Cerebellar cortex (tissue), 1 donor: ENCODE results near the gene PRMT7.

Experiments used
- DNase-seq: peaks from one replicate; pipeline ENCODE4 v3.0.0-alpha.2; 2015; ENCODE audit warnings: low spot score

PRMT7 gene

DNA sequence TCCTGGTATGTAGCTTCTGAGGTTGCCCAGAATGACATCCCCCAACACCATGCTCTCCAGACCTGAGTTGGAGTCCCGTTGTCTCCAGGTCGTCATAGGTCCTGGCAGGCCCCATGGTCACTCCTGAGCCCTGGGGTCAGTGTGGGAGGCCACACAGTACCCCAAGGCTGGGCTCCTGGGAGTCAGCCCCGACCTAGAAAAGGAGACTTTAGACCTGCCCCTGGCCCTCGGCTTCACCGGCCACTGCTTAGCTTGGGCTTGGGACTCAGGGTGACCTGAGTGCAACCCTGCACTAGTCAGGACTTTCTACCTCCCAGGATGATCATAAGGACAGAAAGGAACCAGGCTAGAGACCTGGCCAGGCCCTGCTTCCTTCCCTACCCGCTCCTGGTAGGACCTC, 65.8 kb downstream of the PRMT7 start:
- no peak for DNase-seq

GRCh38 chr16:68377221-68377620, 66.4 kb downstream of the PRMT7 start:
- DNase-seq = no peak

DNA sequence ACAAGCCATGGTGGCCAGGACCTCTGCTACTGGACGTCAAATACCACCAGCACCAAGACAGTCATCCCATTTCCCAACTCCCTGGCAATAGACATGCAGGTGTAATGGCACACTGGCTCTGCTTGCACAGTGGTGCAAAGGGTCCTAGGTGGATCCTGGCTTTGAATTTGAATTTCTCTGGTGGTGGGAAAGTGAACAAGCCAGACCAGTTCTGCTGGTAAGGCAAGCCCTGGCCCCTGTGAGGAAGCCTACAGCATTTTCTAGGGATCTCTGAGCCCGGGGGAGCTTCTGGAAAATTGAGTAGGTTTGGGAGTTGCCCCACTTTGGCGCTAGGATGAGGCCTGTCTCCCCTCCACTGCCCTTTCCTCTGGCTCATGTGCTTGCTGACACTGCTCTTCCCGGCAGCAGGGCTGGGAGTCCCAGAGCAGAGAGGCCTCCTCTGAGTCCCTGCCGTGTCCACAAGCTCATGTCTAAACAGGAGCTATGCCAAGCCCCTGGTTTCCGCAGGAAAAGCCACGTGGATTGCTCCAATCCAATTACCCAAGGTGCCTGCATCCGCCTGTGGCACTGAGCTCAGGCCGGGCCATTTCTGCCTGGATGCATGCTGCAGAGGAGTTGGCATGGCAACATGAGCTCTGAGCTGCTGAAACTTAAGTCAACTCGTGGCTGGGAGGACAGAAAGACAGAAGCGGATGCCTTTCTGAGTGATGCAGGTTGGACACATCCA, 67.0 kb downstream of the PRMT7 start:
- peak; percentile 89 for DNase-seq

DNA sequence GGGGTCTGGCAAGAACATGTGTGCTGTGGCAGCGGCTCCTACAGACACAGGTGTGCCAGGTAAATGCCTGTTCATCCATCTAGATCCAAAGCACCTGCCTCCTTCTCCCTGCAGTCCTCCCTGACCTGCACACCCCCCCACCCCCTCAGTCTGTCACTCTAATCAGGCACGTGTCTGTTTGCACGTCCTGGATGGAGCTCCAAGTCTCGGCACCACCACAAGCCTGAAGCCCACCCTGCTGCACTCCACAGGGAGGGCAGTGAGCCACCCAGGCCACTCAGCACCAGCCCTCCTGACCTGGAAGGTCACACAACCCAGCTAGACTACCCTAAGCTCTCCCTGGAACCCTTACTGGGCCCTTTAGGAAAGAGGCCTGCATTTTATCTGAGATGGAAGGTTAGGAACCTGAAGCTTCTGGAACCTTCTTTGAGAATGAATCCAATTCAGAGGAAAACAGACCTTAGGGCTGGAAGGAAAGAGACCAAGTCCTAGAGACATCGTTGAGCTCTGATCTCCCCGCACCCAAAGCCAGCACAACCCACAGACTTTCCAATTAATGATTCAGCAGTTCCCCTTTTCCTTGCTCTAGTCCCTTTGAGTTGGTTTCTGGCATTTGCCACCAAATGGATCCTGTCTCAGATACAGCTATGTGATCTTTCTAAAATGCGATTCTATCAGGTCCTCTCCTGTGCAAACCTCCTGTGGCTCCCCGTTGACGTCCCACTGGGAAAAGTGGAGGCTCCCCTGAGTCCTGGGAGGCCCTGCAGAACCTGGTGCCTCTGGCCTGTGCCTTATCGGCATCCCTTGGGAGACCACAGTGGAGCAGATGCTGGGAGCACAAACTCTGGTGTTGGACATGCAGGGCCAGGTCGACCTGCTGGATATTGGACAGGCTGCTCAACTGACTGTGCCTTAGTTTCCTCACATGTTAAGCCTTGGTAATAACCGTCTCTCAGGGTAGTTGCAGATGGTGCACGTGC, 67.9 kb downstream of the PRMT7 start:
- no peak for DNase-seq

DNA sequence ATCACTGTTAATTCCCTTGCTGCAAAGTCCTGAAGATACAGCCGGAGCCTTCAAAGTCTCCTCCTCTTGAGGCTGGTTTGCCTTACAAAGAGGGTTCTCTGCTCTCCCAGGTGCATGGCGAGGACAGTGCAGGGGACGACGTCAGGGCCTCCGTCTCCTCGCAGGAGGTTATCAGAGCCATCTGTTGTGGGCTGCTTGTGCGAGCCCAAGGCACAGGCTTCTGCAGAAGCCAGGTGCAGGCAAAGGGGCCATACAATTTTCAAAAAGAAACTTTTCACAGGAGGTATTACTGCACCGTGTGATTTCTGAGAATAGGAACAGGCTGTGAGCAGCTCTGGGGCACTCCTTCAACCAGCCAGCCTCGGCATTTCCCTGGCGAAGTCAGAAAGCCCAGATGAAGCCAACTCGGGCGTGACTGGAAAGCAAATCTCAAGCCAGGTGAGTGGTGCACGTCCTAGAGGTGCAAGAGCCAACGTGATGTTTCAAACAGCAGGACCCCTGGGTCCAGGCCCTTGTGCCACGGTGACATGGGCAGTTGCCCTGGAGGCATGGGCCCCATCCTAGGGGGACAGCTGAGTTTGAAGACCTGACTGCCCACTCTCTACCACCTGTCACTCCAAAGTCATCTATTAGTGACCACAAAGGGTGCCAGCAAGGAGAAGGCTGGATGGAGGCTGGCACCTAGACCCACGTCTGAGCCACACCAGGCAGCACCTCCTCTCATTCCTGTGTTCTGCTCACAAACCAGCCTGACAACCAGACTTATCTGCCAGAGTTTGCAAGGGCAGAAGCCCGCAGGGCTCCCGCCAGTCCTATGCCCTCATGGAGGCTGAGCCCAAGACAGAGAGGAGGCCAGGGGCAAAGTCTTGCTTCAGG, 68.9 kb downstream of the PRMT7 start:
- peak; percentile 73 for DNase-seq

- no peak for DNase-seq
Measured at GRCh38 chr16:68380348-68380670, 69.5 kb downstream of the PRMT7 start.

DNA sequence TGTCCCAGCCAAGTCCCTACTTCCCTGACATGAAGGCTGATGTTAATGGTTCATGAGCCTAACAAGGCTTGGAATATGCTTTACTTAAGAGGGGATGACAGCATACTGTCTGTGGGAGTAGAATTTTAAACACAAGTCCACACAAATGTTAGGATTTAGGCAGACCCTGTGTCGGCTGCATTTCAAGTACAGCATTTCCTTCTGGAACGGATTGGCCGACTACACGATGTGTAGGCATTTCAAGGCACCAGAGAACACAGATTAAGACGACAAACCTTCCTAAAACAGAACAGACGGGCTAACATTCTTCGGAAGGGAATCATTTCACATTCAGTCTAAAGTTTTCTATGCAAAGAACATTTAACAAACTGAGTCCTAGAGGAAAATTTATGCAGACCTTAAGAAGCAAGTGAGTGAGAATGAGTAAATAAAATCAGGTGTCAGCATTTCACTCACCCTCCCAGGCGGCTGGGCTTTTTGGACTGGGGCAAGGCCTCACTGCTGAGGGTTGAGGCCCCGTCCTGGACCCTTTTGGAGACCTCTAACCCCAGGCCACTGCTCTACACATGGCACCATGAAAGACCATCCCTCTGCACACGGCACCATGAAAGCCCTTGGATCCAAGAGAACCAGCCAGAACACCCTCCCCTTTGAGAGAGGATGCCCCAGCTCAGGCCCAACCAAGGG, 70.0 kb downstream of the PRMT7 start:
- no peak for DNase-seq

- DNase-seq = no peak
Measured at GRCh38 chr16:68381363-68381724, 70.5 kb downstream of the PRMT7 start.

GRCh38 chr16:68382296-68382718, 71.5 kb downstream of the PRMT7 start:
- no peak for DNase-seq

DNA sequence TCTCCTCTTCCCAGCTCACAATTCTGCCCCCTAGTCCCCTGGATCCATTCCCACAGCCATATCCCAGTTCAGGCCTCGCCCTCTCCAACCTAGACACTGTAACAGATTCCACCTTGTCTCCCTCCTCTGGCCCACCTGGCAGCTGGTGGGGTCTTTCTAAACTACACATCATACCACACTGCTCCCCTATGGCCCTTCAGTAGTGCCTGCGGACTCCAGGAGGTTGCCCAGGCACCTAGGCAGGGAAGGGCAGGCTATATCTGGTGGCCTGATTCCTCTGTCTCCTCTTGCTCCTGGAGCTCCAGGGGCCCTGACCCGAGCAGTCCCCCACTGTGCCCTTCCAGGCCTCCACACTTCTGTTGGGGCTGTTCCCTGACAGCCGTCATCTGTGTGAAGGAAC, 73.0 kb downstream of the PRMT7 start:
- DNase-seq = no peak

DNA sequence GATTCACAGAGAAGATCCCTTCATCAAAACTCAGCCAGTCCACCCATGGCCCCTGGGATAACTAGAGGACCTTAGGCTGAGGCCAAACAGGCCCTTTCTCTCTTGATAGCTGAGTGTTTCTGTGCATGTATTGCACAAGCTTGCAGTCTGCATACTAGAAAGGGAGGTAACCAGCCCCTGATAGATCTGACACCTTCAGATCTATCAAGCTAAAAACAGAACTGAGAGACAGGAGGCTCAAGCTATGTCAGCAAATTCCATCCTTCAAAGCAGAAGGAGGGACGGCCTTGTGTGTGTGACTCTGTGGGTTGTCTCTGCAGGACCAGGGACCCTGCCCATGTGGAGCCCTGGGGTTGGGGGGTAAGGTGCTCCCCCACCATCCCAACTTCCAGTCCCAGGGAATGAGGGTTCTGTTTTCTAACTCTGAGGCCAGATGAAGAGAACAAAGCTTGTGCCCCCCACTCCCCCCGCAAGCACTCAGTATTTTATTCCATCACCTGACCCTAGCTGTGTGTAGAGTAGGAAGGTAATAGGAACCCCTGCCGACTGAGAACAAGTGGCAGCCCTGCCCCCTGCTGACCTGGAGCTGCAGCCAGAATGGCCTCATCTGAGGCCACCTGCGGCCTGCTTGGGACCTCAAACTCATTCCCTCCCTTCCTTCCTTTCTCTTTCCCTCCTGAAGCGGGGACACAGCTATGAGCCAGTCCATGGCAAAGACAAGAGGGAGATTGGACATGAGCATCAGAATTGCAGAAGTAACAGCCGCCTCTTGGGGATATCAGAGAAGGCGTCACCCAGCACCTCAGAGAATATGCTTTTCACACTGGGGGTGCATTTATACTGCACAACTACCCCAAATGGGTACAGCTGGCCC, 73.7 kb downstream of the PRMT7 start:
- DNase-seq = no peak

GRCh38 chr16:68385371-68385770, 74.6 kb downstream of the PRMT7 start:
- no peak for DNase-seq

DNA sequence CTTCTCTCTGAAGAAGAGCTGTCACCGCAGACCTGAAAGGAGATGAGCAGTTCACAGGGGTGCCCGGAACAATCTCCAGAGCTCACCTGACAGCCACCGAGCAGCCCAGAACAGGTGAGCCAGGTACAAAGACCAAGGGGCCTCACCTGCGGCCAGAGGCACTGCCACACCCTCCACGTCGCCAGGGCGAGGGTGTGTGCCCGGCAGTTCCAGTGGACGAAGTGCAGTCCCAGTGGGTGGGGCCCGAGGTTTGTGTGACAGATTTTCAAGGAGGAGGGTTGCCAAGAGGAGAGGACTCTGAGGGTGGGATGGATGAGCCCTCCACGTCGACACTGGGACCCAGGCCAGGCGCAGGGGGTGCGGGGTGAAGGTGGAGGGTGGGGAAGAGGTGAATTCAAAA, 75.8 kb downstream of the PRMT7 start:
- no peak for DNase-seq

DNA sequence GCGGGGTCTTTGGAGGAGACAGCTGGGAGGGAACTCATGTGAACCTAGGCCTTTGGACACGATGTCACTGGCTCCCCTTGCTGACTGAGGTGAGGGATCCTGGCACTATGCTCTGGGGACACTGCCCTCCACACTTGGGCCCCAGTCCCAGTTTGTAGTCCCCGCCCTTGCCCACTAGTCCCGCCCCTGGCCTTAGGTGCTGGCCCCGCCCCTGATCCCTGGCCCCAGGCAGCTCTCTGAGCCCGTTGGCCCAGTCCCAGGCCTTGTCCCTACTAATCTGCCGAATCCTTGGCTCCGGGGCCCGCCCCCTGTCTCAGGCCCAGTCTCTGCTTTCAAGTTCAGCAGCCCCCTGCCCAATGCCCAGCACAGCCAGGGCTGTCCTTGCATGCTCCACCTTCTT, 76.5 kb downstream of the PRMT7 start:
- DNase-seq = no peak

DNA sequence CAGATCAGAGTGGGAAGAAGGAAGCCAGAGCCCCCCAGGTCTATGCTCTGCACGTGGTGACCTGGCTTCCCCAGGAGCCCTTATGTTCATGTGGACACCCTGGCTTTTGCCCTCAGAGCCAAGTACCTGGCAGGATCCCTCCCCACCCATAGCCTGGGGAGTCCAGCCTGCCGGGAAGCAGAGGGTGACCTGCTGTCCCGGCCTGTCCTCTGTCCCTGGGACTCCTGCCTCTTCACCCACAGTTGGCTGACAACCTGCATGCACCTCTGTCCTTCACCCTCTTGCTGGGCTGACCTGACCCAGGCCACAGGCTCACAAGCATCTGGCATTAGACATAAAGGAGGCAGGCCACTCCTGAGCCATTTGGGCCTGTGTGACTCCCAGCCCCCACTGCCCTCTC, 77.3 kb downstream of the PRMT7 start:
- DNase-seq = no peak

- no peak for DNase-seq
Measured at GRCh38 chr16:68389006-68389405, 78.2 kb downstream of the PRMT7 start.

GRCh38 chr16:68389750-68390371, 79.0 kb downstream of the PRMT7 start:
- DNase-seq = no peak

GRCh38 chr16:68393333-68393732, 82.5 kb downstream of the PRMT7 start:
- DNase-seq = no peak

DNA sequence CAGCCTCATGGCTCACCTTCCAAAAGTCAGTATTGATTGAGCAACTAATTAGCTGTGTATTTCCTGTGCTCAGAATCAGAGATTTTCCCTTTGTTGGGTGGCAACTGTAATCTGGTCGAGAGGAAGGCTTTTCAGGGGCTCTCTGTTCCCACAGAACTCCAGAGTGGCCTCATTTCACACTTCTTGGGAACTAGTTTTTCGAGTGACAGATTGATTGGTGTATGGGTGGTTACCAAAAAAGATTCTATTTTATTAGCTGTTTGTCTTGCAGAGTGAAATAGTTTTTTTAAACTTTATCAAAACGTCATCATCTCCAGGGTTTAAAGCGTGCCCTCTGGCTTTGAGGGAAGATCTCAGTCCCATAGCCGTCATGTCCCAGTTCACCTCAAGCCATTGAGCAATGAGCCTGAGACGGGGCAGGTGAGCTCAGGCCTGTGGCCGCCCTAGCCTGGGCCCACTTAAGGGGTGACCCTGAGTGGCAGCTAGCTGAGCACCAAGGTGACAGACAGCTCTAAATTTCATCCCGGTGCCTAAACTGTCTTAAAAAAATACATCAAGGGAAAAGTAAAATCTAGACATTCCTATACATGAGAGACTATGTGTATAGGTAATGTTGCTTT, 84.5 kb downstream of the PRMT7 start:
- no peak for DNase-seq

DNA sequence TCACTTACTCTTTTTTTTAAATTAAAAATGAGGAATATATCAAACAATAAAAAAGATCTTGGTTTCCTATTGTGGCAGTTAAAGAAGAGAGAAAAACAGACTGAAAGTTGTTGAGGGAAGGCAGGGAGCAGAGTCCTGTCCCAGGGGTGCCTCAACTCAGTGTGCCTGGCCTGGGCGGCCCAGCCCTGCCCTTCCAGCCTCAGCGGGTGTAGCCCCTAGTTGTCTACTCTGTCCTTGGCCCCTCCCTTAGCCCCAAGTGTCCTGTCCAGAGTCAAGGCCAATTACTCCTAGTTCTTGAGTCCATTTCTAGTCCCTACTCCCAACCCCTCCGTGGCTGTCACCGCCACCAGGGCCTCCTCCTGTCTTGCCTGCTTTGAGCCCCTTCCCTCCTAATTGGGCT, 85.0 kb downstream of the PRMT7 start:
- DNase-seq = no peak
